GM19043 (cell line): ENCODE results near the gene WSCD2.

ENCODE experiments used
- ATAC-seq: cut with Tn5 transposase; IDR thresholded peaks from one replicate; pipeline ENCODE4 v1.9.1; 2021; ENCODE audit warnings: low read depth; ENCODE audit not compliant: unreplicated experiment

WSCD2 gene

DNA sequence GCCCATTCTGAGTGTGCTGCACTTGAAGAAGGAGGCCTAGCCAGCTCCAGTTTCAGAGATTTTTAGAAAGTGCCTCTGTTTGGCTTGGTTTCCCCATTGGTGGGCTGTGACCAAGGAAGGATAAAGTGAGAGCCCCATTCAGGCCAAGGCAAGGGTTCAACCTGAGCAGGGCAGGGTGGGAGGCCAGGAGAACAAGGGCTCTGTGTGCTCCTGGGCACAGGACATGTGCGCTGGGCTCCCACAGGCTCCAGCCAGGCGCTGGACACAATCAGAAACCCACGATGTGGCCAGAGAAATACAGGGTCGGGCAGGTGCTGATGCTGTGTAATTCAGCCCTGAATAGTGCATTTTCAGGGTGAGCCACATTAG, 23.1 kb downstream of the WSCD2 start:
- ATAC-seq: no peak

DNA sequence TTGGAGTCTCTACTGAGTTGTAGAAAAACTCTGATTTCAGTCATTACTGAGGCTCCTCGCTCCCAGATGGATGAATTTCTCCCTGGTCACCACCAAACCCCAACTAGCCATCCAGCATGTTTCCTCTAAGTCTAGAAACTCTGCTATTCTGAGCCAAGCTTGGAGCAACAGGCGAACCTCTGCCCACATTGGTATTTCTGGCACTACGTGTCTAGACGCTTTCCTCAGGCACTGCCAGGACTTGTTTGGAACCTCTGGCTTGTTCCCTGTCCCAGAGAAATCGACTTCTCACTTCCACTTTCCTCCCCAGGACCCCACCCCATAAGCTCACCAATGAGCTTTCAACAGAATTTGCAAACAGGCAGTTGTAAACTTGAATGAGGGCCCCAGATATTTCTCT, 27.6 kb downstream of the WSCD2 start:
- no peak for ATAC-seq

DNA sequence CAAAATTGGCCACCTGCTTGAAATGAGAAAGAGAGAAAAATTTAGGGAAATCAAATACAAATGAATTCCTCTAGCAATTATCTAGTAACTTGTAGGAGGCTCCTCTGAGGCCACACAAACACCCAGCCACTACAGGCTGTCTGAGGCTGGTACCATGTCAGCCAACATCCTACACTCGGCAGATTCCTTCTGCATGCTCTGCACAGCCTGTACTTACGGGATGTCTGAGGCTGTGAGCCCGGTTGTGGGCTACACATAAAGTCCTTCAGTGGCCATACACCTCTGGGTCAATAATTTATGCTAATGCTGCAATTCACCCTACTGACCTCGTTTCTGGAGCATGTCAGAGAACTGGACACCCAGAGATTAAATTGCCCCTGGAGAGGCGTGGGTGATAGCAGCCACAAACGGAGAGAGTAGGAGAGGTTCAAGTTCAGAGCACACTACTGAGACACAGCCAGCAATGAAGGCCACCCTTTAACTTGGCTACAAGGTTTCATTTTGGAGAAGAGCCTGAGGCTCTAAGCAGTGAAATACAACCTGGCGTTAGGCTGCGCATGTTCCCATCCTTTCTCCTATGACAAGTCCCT, 28.9 kb downstream of the WSCD2 start:
- no peak for ATAC-seq

DNA sequence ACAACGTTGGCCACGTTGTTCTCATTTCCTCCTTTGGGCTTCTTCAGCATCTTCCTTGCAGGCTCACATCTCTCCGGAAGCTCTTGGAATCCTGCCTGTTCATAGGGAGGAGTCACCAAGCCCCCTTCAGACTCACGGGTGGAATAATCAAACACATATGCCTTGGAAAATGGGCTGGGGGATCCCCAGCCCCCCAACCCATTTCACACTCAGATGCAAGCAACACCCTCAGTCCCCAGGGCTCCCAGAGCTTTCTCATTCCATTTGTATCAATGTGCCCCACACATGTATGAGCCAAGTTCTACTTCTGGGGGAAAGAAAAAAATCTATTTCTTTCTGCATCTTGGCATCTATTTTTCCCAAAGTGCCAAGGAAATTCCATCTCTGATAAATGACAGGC, 33.1 kb downstream of the WSCD2 start:
- no peak for ATAC-seq

DNA sequence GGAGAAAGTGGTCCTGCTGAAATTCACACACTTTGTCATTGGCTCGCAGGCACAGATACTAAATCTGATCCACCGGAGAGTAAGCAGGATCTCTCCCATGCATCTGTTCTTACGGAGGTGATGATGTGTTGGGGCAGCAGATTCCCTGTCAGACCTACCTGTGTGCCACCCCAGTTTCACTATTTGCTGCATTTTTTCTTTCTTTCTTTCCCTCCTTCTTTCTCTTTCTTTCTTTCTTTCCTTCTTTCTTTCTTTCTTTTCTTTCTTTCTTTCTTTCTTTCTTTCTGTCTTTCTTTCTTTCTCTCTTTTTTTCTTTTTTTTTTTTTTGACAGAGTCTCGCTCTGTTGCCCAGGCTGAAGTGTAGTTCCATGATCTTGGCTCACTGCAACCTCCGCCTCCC, 37.4 kb downstream of the WSCD2 start:
- no peak for ATAC-seq

DNA sequence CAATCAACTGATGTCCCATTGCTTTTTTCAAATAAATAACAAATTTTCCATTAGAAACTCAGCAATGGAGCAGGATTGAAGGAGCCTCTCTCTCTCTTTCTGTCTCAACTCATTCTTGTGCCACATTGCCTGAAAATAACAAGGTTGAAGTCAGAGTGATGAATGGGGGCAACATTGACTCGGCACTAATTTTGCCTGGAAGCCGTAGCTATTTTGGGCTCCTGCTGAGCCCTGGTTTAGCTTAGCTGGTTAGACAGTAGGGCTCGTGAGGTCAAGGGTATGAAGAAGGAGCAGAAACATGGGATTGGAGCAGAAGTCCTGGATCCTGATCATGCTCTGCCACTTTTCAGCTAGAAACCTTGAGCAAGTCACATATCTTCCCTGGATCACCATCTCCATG, 38.9 kb downstream of the WSCD2 start:
- no peak for ATAC-seq

DNA sequence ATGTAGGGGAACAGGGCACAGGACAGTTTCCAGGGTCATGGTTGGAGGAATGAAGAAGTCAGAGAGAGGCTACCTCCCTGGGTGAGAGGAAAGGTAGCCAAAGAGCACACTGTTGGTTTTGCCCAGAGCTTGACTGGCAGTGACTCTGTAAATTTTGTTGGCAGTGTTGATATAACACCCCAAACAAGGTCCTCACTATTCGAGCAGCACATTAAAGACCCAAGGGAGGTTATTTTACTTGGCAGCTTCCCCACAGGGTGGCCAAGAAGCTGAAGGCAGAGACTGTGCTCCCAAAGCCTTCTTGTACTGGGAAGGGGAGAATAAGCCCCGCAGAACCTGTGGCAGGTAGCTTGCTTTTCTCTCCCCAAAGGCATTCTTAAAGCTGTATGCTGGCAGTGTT, 40.6 kb downstream of the WSCD2 start:
- no peak for ATAC-seq

DNA sequence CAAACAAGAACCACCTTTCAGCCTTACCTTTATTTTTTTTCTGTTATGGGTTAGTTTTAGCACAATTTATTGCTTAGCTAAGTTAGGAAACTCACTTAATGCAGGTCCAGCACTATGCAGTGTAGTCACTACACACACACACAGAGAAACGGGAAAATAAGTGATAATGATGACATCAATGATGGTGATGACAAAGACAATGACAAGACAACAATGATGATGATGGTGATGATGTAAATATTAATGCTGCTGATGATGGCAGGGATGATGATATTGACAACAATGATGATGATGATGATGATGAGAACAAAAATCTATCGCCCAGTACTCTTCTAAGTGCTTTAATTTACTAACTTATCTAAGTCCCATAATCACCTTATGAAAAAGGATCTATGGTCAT, 41.1 kb downstream of the WSCD2 start:
- ATAC-seq: no peak

DNA sequence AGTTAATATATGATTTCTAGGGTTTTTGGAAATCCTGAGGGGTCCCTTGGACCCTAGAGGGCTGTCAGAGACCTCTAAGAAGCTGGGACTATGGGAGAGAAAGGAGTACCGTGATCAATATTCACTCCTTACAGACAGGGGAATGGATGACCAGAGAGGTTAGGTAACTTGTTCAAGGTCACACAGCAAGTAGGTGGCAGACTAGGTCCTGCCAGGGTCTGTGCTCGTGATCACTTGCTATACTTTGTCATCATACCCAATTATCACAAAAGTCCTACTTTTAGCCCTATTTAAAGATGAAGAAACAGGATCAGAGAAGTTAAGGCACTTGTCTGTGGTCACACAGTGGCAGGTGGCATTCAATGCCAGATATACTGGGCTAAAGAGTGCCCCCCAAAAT, 42.9 kb downstream of the WSCD2 start:
- ATAC-seq: no peak

DNA sequence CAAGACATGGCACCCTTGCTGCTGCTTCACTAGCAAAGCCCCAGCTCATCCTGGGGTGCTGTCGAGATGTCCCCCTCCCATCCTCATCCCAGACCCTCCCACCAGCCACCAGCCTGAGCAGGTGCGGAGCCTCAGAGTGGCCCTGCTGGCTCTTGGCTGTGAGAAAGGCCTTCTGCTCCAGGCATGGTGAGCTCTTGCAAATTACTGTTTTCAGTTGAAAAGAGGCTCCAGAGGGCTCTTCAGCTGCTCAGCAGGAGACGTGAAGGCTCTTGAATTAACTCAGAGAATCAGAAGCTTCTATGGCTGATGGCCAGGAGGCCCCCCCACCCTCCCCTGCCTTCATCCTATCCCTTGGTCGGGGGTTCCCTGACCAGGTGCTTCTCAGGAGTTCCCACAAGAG, 44.1 kb downstream of the WSCD2 start:
- ATAC-seq: no peak

DNA sequence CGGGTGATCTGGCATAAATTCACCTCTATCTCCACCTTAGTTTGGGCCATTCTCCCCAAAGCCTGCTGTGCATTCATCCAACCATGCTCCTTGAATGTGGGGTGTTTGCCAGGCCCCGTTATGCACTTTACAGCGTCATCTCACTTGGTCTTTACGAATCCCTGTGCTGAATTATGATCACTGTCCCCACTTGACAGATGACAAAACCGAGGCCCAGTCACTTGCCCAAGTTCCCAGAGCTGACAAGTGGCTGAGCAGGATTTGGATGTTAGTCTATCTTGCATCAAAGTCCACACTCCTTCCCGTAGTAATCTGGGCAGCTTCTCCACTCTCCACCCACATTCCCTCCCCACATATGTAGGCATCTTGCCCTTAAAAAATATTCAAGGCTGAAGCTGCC, 44.8 kb downstream of the WSCD2 start:
- ATAC-seq: no peak

DNA sequence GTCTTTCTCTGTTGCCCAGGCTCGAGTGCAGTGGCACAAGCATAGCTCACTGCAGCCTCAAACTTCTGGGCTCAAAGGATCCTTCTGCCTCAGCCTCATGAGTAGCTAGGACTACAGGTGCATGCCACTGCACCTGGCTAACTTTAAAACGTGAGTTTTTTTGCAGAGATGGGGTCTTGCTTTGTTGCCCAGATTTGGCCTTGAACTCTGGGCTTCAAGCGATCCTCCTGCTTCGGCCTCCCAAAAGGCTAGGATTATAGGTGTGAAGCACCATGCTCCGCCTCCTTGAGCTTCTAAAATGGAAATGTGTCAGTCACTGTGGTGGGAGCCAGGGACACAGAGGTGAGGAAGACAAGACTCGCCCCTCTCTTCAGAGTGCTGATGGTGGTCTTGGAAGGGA, 45.6 kb downstream of the WSCD2 start:
- no peak for ATAC-seq

DNA sequence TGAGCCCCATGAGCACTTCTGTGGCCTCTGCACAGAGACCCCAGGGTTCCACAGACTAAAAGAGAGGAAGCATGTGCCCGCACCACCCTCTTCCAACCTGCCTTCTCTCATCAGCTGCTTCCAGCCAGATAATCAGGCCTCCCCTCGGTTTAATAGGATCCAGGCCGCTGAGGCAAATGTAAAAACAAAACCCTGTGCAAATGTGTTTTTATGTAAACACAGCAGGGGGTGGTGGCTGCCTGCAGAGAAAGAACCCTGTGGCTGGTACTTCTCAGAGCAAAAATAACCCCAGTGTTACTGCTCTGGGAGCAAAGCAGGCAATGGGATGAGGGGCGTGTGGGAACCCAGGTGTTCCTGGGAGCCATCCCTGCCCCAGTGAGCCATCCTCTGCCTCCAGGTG, 46.2 kb downstream of the WSCD2 start:
- no peak for ATAC-seq

DNA sequence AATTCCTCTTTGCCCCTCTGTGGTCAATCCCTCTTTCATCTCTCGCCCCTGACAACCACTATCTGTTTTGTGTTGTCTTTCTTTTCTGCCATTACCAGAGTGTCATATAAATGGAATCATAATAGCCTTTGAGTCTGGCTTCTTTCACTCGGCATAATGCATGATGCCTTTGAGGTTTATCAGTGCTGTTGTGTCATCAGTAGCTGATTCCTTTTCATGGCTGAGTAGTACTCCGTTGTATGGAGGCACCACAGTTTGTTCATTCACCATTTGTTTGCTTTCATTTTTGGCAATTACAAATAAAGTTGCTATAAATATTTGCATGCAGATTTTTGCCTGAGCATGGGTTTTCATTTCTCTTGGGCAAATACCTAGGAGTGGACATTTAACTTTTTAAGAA, 47.2 kb downstream of the WSCD2 start:
- no peak for ATAC-seq

DNA sequence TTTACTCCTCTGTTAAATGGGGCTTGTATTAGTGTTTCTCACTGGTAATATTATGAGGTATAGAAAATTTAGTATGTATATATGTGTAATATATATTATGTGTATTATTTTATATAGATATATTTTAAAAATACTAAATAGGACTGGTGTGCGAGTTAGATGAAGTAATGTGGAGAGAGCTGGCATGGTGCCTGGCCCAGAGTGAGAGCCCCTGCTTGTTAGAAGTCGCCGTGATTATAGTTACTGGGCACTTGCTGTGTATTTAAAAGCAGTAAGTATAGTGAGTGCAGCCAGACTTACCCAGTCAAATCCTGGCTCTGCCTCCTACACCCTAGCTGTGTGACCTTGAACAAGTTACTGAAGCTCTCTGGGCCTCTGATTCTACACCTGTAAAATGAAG, 48.0 kb downstream of the WSCD2 start:
- ATAC-seq: no peak

DNA sequence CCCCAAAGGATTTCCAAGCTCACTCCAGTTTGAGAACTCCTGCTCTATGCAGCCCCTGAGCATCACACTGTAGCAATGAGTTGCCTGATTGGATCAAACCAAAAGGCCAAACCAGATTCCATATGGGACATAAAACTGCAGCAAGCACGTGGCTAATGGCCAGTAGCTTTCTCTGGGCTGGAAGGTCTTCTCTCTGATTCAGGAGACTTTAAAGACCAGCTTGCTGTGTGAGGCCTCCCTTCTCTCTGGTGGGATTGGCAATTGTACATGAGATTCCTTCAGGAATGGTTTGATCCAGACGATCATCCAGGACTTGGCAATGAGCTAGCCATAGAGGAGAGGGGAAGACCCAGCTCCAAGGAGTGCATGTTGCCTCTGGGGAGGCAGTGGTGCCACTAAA, 50.2 kb downstream of the WSCD2 start:
- ATAC-seq: no peak

DNA sequence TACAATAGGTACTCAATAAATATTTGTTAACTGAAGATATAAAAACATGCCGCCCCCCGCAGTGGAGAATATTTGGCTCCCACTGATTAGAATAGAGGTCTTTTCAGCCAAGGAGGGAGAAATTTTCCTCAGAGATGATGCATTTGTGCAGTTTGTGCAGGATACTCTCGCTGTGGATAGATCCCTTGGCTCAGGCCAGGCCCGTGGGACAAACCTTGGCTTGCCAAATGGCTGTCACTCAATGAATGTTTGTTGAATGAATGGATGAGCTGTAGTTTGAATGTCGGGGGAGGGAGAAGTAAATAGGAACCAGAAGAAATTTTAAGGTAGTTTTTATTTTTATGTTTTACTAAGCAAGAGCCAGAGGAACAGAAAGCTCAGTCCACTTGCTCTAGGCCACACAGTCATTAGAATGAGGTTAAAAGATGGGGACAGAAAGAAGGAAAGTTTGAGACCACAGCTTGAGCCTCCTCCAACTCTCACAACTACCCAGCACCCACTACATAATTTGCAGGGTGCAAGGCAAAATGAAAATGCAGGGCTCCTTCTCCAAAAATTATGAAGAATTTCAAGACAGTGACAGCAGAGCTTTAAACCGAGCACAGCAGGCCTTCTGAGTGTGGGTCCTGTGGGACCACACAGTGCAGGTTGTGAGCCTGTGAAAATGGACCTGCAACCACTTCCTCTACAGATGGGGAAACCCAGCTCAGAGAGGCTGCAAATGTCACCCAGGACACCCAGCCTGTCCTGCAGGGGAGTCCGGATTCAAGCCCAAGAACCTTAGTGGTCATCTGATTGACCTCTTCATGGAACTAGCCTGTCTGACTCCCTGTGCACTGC, 51.4 kb downstream of the WSCD2 start:
- ATAC-seq: no peak

DNA sequence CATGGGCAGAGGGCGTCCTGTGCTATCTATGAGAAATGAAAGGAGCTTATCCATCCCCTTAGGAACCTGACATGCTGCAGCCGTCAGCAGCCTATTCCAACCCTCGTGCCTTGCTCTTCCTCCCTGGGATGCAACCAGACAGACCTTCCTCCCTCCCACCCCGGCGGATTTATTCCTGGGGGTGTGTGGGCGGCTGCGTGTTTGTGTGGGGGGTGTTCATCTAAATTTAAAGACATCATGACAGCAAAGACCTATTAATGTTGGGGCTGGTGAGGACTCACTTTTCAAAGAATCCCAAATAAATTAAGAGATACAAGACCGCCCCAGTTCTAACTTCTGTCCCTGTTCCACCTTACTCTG, 52.0 kb downstream of the WSCD2 start:
- ATAC-seq: no peak

DNA sequence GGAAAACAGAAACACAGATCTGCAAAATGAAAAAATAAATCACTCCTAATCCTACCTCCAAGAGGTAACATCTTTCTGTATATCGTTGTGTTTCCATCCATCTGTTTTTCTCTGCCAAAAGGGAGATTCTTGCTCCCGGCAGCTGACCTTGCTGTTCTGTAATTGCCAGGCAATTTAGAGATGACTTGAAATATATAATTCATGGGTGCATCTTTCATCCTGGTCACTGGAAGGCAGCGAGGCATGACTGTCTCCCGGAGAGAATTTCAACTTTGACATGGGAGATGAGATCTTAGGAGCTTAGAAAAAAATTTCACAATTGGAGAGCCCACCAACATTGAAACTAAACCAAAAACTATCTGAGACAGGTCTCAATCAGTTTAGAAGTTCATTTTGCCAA, 53.0 kb downstream of the WSCD2 start:
- ATAC-seq: no peak

DNA sequence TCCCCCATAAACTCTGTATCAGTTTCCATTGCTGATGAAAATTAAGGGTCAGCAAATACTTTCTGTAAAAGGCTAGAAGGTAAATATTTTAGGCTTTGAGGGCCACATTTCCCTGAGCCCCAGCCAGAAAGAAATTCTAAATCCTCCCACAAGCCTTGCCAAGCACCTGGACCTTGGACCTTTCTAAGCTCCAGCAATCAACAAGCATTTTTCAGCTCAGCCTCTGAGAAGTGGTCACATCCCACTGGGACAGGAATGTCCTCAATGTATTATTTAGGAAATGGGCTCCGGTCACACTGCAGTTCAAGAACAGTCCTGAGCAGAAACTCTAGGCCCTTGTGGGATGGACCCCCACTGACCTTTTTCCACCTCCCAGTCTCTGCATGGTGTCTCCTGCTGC, 55.9 kb downstream of the WSCD2 start:
- no peak for ATAC-seq

DNA sequence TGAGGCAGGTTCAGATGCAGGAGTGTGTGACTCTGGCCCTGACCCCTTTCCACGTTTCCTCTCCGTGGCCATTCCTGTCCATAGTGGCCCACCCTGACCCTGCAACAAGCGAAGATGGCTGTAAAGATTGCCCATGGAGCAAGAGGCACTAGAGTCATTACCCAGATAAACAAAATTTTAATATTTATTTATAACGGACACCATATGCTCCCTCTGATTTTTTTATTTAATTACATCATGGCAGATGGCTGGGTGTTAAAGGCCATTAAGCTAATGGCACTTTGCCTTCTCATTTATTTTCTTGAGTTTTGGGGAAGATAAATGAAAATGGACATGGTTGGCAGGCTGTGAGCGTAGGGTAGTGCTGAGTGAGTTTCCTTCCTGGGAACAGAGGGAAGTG, 58.7 kb downstream of the WSCD2 start:
- ATAC-seq: no peak

DNA sequence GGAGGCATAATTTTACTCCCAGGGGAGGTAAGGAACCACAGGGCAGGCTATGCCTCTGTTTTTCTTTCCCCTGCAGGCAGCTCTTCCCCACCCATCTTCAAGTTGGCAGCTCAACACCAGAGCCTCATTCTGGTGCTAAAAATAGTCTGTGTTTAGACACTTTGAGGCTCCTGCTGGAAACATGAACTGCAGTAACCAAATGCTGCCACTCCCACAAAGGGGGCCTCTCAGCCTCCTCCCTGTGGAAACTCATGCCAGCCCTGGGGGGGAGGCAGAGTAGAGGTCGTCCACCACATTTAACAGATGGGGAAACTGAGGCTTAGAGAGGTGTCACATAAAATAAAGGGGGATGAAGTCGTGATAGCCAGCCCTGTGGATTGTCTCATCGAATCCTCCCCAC, 61.4 kb downstream of the WSCD2 start:
- ATAC-seq: no peak

DNA sequence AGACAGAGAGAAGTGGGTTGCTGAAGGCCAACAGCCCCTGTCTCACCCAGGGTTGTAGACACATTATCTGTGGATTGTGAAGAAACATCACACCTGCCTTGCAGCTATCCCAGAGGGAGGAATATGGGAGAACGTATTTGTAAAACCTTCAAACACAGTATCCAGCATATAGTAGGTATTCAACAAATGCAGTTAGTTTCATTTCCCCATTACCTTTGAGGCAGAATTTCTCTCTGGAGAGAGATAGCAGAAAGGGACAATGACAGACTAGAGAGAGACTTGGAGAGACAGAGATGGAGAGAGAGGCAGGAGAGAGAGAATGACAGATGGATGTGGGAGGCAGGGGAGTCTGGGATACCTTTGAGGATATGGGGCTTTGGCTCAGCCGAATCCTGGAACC, 62.0 kb downstream of the WSCD2 start:
- no peak for ATAC-seq
